ENCODE data around the gene FILIP1. TPM values are rescaled to one million over a fixed set of nuclear protein-coding genes. Genes with fewer than 3 reads are reported as not detected.
A peak's percentile ranks its signal among the peaks of the same experiment; 100 is the strongest.
"Not testable (repeated sequence)": the region's sequence is repeated elsewhere in the genome, so short reads cannot be mapped to it uniquely, and the experiment has no call there.

FILIP1 gene
- total RNA-seq, 1 donor from 2014 or later, result 54.4 TPM

GRCh38 chr6:75424618-75425548, 68.7 kb downstream of the FILIP1 start:
- no peak for DNase-seq (ENCODE audit: extremely low read depth, low read depth, low spot score)

GRCh38 chr6:75423386-75423785, 70.2 kb downstream of the FILIP1 start:
- no peak for DNase-seq (ENCODE audit: extremely low read depth, low read depth, low spot score)

GRCh38 chr6:75422024-75422639, 71.5 kb downstream of the FILIP1 start:
- DNase-seq (ENCODE audit: extremely low read depth, low read depth, low spot score), result no peak

GRCh38 chr6:75421316-75422023, 72.1 kb downstream of the FILIP1 start:
- DNase-seq (ENCODE audit: extremely low read depth, low read depth, low spot score), result no peak

- DNase-seq (ENCODE audit: extremely low read depth, low read depth, low spot score), result no peak
Observed at GRCh38 chr6:75419980-75420379, 73.6 kb downstream of the FILIP1 start.

- DNase-seq (ENCODE audit: extremely low read depth, low read depth, low spot score), result no peak
Observed at GRCh38 chr6:75419416-75419815, 74.2 kb downstream of the FILIP1 start.

GRCh38 chr6:75418233-75418632, 75.4 kb downstream of the FILIP1 start:
- DNase-seq (ENCODE audit: extremely low read depth, low read depth, low spot score), result peak; percentile 83

- DNase-seq (ENCODE audit: extremely low read depth, low read depth, low spot score), result no peak
Observed at GRCh38 chr6:75416443-75416842, 77.2 kb downstream of the FILIP1 start.

GRCh38 chr6:75415804-75416203, 77.8 kb downstream of the FILIP1 start:
- DNase-seq (ENCODE audit: extremely low read depth, low read depth, low spot score), result no peak

GRCh38 chr6:75414445-75415021, 79.1 kb downstream of the FILIP1 start:
- no peak for DNase-seq (ENCODE audit: extremely low read depth, low read depth, low spot score)

- no peak for DNase-seq (ENCODE audit: extremely low read depth, low read depth, low spot score)
Observed at GRCh38 chr6:75412969-75413662, 80.5 kb downstream of the FILIP1 start.

GRCh38 chr6:75410564-75410963, 83.0 kb downstream of the FILIP1 start:
- not testable (repeated sequence) for DNase-seq (ENCODE audit: extremely low read depth, low read depth, low spot score)

GRCh38 chr6:75409928-75410327, 83.7 kb downstream of the FILIP1 start:
- DNase-seq (ENCODE audit: extremely low read depth, low read depth, low spot score), result no peak

- DNase-seq (ENCODE audit: extremely low read depth, low read depth, low spot score), result no peak
Observed at GRCh38 chr6:75409286-75409685, 84.3 kb downstream of the FILIP1 start.

- DNase-seq (ENCODE audit: extremely low read depth, low read depth, low spot score), result no peak
Observed at GRCh38 chr6:75403563-75404080, 90.0 kb downstream of the FILIP1 start.

GRCh38 chr6:75402296-75402695, 91.3 kb downstream of the FILIP1 start:
- no peak for DNase-seq (ENCODE audit: extremely low read depth, low read depth, low spot score)

GRCh38 chr6:75397656-75398465, 95.7 kb downstream of the FILIP1 start:
- DNase-seq (ENCODE audit: extremely low read depth, low read depth, low spot score), result no peak

GRCh38 chr6:75397171-75397570, 96.4 kb downstream of the FILIP1 start:
- DNase-seq (ENCODE audit: extremely low read depth, low read depth, low spot score), result no peak

- DNase-seq (ENCODE audit: extremely low read depth, low read depth, low spot score), result no peak
Observed at GRCh38 chr6:75396005-75396800, 97.4 kb downstream of the FILIP1 start.
